Astrocyte (in vitro differentiated cells and primary cell): Measurements from ENCODE around the gene NPAS3.

ENCODE experiments used
- CTCF ChIP-seq: IDR thresholded peaks from 2 replicates; pipeline ENCODE4 v1.5.1; 2011; ENCODE audit warnings: low read depth, mild to moderate bottlenecking, inconsistent platforms, low read length, moderate library complexity; ENCODE audit not compliant: insufficient read depth
- EZH2 ChIP-seq: IDR thresholded peaks from 2 replicates; pipeline ENCODE4 v1.6.1; 2012; ENCODE audit warnings: mild to moderate bottlenecking, low read length, inconsistent platforms; ENCODE audit not compliant: insufficient read depth

DNA sequence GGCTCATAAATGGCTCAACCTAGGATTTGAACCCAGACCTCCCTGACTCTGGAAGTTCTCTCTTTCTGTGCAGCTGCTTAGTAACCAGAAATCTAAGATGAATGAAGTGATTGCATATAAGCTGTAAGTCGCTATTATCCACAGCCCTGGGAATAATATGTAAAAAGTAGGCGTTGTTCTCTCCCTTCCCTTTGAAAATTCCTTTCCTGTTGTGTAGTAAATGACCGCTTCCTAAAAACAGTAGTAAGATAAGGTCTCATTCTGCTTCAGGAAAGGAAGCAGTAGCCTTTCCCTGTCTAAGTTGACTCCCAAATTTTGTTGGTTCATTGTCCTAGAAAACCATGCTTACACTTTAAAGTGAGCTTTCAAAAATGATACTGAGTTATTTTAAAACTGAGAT is 593.9 kb downstream of the NPAS3 start:
- no peak for TF ChIP-seq EZH2
- TF ChIP-seq CTCF: no peak
